Middle frontal gyrus (tissue), 1 donor: ENCODE results near the gene SLC25A45.
"Not testable (repeated sequence)": the region's sequence is repeated elsewhere in the genome, so short reads cannot be mapped to it uniquely, and the experiment has no call there.

Experiments used
- DNase-seq: peaks from one replicate; pipeline ENCODE4 v3.0.0-alpha.2; 2015; ENCODE audit warnings: low spot score; ENCODE audit errors: extremely low spot score

SLC25A45 gene

GRCh38 chr11:65362966-65363365 is 19.5 kb downstream of the SLC25A45 start:
- no peak for DNase-seq

GRCh38 chr11:65362320-65362931 is 20.0 kb downstream of the SLC25A45 start:
- no peak for DNase-seq

- no peak for DNase-seq
These were observed 24.5 kb downstream of the SLC25A45 start for GRCh38 chr11:65357856-65358356.

- no peak for DNase-seq
These were observed 26.0 kb downstream of the SLC25A45 start for GRCh38 chr11:65356394-65356972.

- DNase-seq, result no peak
These were observed 26.6 kb downstream of the SLC25A45 start for GRCh38 chr11:65355776-65356393.

- no peak for DNase-seq
These were observed 27.3 kb downstream of the SLC25A45 start for GRCh38 chr11:65355013-65355775.

- peak; percentile 92 for DNase-seq
These were observed 28.0 kb downstream of the SLC25A45 start, which contains the start of gene TIGD3 for GRCh38 chr11:65354265-65355012. Gene TIGD3, plus strand, starts transcription at chr11:65354751. Its CDS starts 1,058 bp downstream, at chr11:65355809.

- DNase-seq, result no peak
These were observed 28.6 kb downstream of the SLC25A45 start for GRCh38 chr11:65353900-65354264.

GRCh38 chr11:65353376-65353775 is 29.1 kb downstream of the SLC25A45 start:
- no peak for DNase-seq

GRCh38 chr11:65352783-65353182 is 29.7 kb downstream of the SLC25A45 start:
- no peak for DNase-seq

- no peak for DNase-seq
These were observed 30.9 kb downstream of the SLC25A45 start for GRCh38 chr11:65351511-65351910.

GRCh38 chr11:65341856-65342255 is 40.6 kb downstream of the SLC25A45 start:
- DNase-seq, result no peak

GRCh38 chr11:65340226-65340625 is 42.2 kb downstream of the SLC25A45 start:
- no peak for DNase-seq

- no peak for DNase-seq
These were observed 43.8 kb downstream of the SLC25A45 start for GRCh38 chr11:65338676-65339075.

GRCh38 chr11:65334696-65335295 is 47.6 kb downstream of the SLC25A45 start:
- no peak for DNase-seq

GRCh38 chr11:65332591-65332990 is 49.9 kb downstream of the SLC25A45 start:
- not testable (repeated sequence) for DNase-seq

GRCh38 chr11:65330544-65330943 is 51.9 kb downstream of the SLC25A45 start:
- DNase-seq, result no peak

GRCh38 chr11:65329944-65330403 is 52.5 kb downstream of the SLC25A45 start:
- peak; percentile 86 for DNase-seq

GRCh38 chr11:65329478-65329877 is 53.0 kb downstream of the SLC25A45 start:
- no peak for DNase-seq

- no peak for DNase-seq
These were observed 55.4 kb downstream of the SLC25A45 start for GRCh38 chr11:65327021-65327420.

- no peak for DNase-seq
These were observed 57.0 kb downstream of the SLC25A45 start for GRCh38 chr11:65325435-65325834.
